H9 (cell line): ENCODE data around the gene OST4. TPM values are rescaled to one million over a fixed set of nuclear protein-coding genes. Genes with fewer than 3 reads are reported as not detected.

ENCODE experiments used
- DNase-seq: peaks from one replicate; pipeline ENCODE4 v3.0.0-alpha.2; 2017
- H2AFZ ChIP-seq: one replicate; pipeline ENCODE4 v1.6.1; 2013; ENCODE audit warnings: mild to moderate bottlenecking, low read length, control low read depth, moderate library complexity
- H2AK5ac ChIP-seq: 2 replicates; pipeline ENCODE4 v1.6.1; 2013; ENCODE audit warnings: low read length, control low read depth, mixed read lengths; ENCODE audit not compliant: insufficient read length
- H2BK120ac ChIP-seq: one replicate; pipeline ENCODE4 v1.6.1; 2013; ENCODE audit warnings: low read depth, mild to moderate bottlenecking, low read length, control low read depth, inconsistent platforms; ENCODE audit not compliant: poor library complexity, severe bottlenecking
- H2BK12ac ChIP-seq: 2 replicates; pipeline ENCODE4 v1.6.1; 2013; ENCODE audit warnings: low read length, control low read depth, mixed read lengths, low read depth; ENCODE audit not compliant: insufficient read length
- H2BK15ac ChIP-seq: 2 replicates; pipeline ENCODE4 v1.6.1; 2013; ENCODE audit warnings: low read depth, low read length, control low read depth
- H2BK20ac ChIP-seq: one replicate; pipeline ENCODE4 v1.6.1; 2013; ENCODE audit warnings: low read depth, mild to moderate bottlenecking, low read length, control low read depth, inconsistent platforms; ENCODE audit not compliant: poor library complexity, severe bottlenecking
- H2BK5ac ChIP-seq: 2 replicates; pipeline ENCODE4 v1.6.1; 2013; ENCODE audit warnings: low read length, control low read depth, mixed read lengths; ENCODE audit not compliant: insufficient read length
- H3K14ac ChIP-seq: 2 replicates; pipeline ENCODE4 v1.6.1; 2013; ENCODE audit warnings: low read length, control low read depth; ENCODE audit not compliant: insufficient read depth
- H3K18ac ChIP-seq: 2 replicates; pipeline ENCODE4 v1.6.1; 2013; ENCODE audit warnings: low read depth, mild to moderate bottlenecking, mixed read lengths, low read length, control low read depth; ENCODE audit not compliant: insufficient read length
- H3K23ac ChIP-seq: 2 replicates; pipeline ENCODE4 v1.6.1; 2013; ENCODE audit warnings: low read length, control low read depth, mixed read lengths, low read depth; ENCODE audit not compliant: insufficient read length
- H3K23me2 ChIP-seq: 2 replicates; pipeline ENCODE4 v1.6.1; 2013; ENCODE audit warnings: low read depth, mild to moderate bottlenecking, mixed read lengths, low read length, control low read depth; ENCODE audit not compliant: insufficient read length, poor library complexity, severe bottlenecking
- H3K27ac ChIP-seq: 2 replicates; pipeline ENCODE4 v1.5.1; 2013; ENCODE audit warnings: low read length, control low read depth, mixed read lengths, low read depth; ENCODE audit not compliant: insufficient read length
- H3K27me3 ChIP-seq: 2 replicates; pipeline ENCODE4 v1.6.1; 2013; ENCODE audit warnings: low read length, control low read depth, inconsistent platforms; ENCODE audit not compliant: insufficient read depth
- H3K4ac ChIP-seq: 2 replicates; pipeline ENCODE4 v1.6.1; 2013; ENCODE audit warnings: low read depth, mild to moderate bottlenecking, control low read depth, inconsistent platforms, low read length, moderate library complexity
- H3K4me1 ChIP-seq: 2 replicates; pipeline ENCODE4 v1.6.1; 2013; ENCODE audit warnings: low read length, control low read depth, inconsistent platforms; ENCODE audit not compliant: insufficient read depth
- H3K4me2 ChIP-seq: 2 replicates; pipeline ENCODE4 v1.6.1; 2013; ENCODE audit warnings: low read length, control low read depth, mixed read lengths; ENCODE audit not compliant: insufficient read length, insufficient read depth
- H3K56ac ChIP-seq: 2 replicates; pipeline ENCODE4 v1.6.1; 2013; ENCODE audit warnings: low read depth, mild to moderate bottlenecking, mixed read lengths, low read length, control low read depth; ENCODE audit not compliant: insufficient read length
- H3K79me1 ChIP-seq: 2 replicates; pipeline ENCODE4 v1.6.1; 2013; ENCODE audit warnings: low read depth, mild to moderate bottlenecking, moderate library complexity, low read length, control low read depth, inconsistent platforms; ENCODE audit not compliant: insufficient read depth, poor library complexity, severe bottlenecking
- H3K79me2 ChIP-seq: 2 replicates; pipeline ENCODE4 v1.6.1; 2013; ENCODE audit warnings: low read length, control low read depth, inconsistent platforms; ENCODE audit not compliant: insufficient read depth
- H3K9ac ChIP-seq: 2 replicates; pipeline ENCODE4 v1.6.1; 2013; ENCODE audit warnings: low read length, control low read depth, mixed read lengths; ENCODE audit not compliant: insufficient read length; ENCODE audit errors: extremely low read depth
- H3K9me3 ChIP-seq: one replicate; pipeline ENCODE4 v1.6.1; 2013; ENCODE audit warnings: low read depth, low read length, inconsistent platforms; ENCODE audit not compliant: control insufficient read depth
- H3T11ph ChIP-seq: one replicate; pipeline ENCODE4 v1.6.1; 2013; ENCODE audit warnings: mild to moderate bottlenecking, low read length, control low read depth, inconsistent platforms
- H4K20me1 ChIP-seq: one replicate; pipeline ENCODE4 v1.6.1; 2013; ENCODE audit not compliant: control insufficient read depth, insufficient read length, insufficient read depth
- H4K5ac ChIP-seq: 2 replicates; pipeline ENCODE4 v1.6.1; 2013; ENCODE audit warnings: low read depth, mild to moderate bottlenecking, mixed read lengths, low read length, control low read depth; ENCODE audit not compliant: insufficient read length
- H4K8ac ChIP-seq: replicated peaks from 2 replicates; pipeline ENCODE4 v1.6.1; 2013; ENCODE audit warnings: low read length, control low read depth, mixed read lengths, low read depth; ENCODE audit not compliant: insufficient read length
- H4K91ac ChIP-seq: 2 replicates; pipeline ENCODE4 v1.6.1; 2013; ENCODE audit warnings: low read depth, mild to moderate bottlenecking, moderate library complexity, mixed read lengths, low read length, control low read depth; ENCODE audit not compliant: insufficient read length
- H3K27ac Mint-ChIP-seq, 3 experiments: 2 replicates in 2 of 3; 3 replicates in 1 of 3; pipeline ENCODE4 v1.8.0; 2020 to 2021; ENCODE audit warnings: mixed read lengths in 3 of 3, mild to moderate bottlenecking in 1 of 3, moderate library complexity in 1 of 3
- H3K27me3 Mint-ChIP-seq: 2 replicates; pipeline ENCODE4 v1.8.0; 2021; ENCODE audit warnings: low read depth, mild to moderate bottlenecking, moderate library complexity, mixed read lengths
- H3K36me3 Mint-ChIP-seq, 3 experiments: 2 replicates in 2 of 3; 3 replicates in 1 of 3; pipeline ENCODE4 v1.8.0; 2020 to 2021; ENCODE audit warnings: low read depth in 3 of 3, mixed read lengths in 3 of 3; ENCODE audit not compliant: insufficient read depth in 1 of 3
- H3K4me1 Mint-ChIP-seq, 2 experiments: 2 replicates each; pipeline ENCODE4 v1.8.0; 2020; ENCODE audit warnings: mixed read lengths in 2 of 2
- H3K4me3 Mint-ChIP-seq, 2 experiments: 2 replicates in 1 of 2; 3 replicates in 1 of 2; pipeline ENCODE4 v1.8.0; 2020 to 2021; ENCODE audit warnings: mild to moderate bottlenecking in 2 of 2, mixed read lengths in 2 of 2, moderate library complexity in 1 of 2
- H3K9me3 Mint-ChIP-seq, 2 experiments: 2 replicates in 1 of 2; 3 replicates in 1 of 2; pipeline ENCODE4 v1.8.0; 2020; ENCODE audit warnings: mild to moderate bottlenecking in 2 of 2, mixed read lengths in 2 of 2, moderate library complexity in 1 of 2
- CTCF ChIP-seq: fragments of 200-600 bp; sonication (generic); conservative IDR thresholded peaks from 3 replicates; pipeline ENCODE4 v1.8.0; 2021; ENCODE audit warnings: antibody characterized with exemption, mild to moderate bottlenecking
- WGBS: extraction: QIAGEN DNeasy Blood & Tissue Kit; methylation state at CpG from one replicate; pipeline ENCODE4 v1.1.7; 2013; ENCODE audit warnings: missing lambda C conversion rate, low lambda C conversion rate, mixed read lengths; ENCODE audit not compliant: insufficient read length; ENCODE audit errors: extremely low coverage; 5-methylcytosine and 5-hydroxymethylcytosine counted together
- total RNA-seq: library from RNA; stranded (reverse); gene quantifications from 2 replicates; pipeline ENCODE4 v1.2.1, GENCODE V29; 2021

OST4 gene
- total RNA-seq, 1 experiment from 2014 or later: 215 TPM

- Mint-ChIP-seq H3K9me3 (no peaks in the 10 kb centered on the region; a peak in 1 of 5 replicates), H3K4me3 (no peak overlapping the region), H3K4me1 (peaks cover 8 to 10% of the 10 kb centered on the region in 2 experiments), H3K27me3 (no peaks in the 10 kb centered on the region), H3K36me3 (no peaks in the 10 kb centered on the region; a peak in 2 of 7 replicates), H3K27ac (peak overlapping the region in 1 of 3 experiments; percentile 91; a peak in 2 of 7 replicates)
- H3K4me1 ChIP-seq: no peaks in the 10 kb centered on the region
- no peak overlapping the region for H3K27ac ChIP-seq
- no peak overlapping the region for H4K8ac ChIP-seq
- no peaks in the 10 kb centered on the region for H3K27me3 ChIP-seq
- no peak overlapping the region for H3K9ac ChIP-seq
- H3K4ac ChIP-seq: no peak overlapping the region
- no peak overlapping the region for H2AFZ ChIP-seq
- no peaks in the 10 kb centered on the region for H3K79me2 ChIP-seq
- TF ChIP-seq CTCF: no peak
- no peak overlapping the region for H2BK120ac ChIP-seq
- no peak overlapping the region for H3K4me2 ChIP-seq
- no peak overlapping the region for H4K5ac ChIP-seq
- no peak overlapping the region for H3K23ac ChIP-seq
- no peaks in the 10 kb centered on the region for H3K79me1 ChIP-seq
- H3K23me2 ChIP-seq: no peaks in the 10 kb centered on the region
- no peak overlapping the region for H2BK12ac ChIP-seq
- H3T11ph ChIP-seq: no peak overlapping the region
- H2BK20ac ChIP-seq: no peak overlapping the region
- H3K18ac ChIP-seq: no peak overlapping the region
- H3K9me3 ChIP-seq: no peaks in the 10 kb centered on the region
- H2BK15ac ChIP-seq: no peak overlapping the region
- H2BK5ac ChIP-seq: no peak overlapping the region
- no peak overlapping the region for H4K91ac ChIP-seq
- peaks cover 3% of the 10 kb centered on the region for H4K20me1 ChIP-seq
- WGBS: no CpG with 5 or more reads among the region's 24 CpGs
- H2AK5ac ChIP-seq: no peak overlapping the region
- no peak overlapping the region for H3K14ac ChIP-seq
- no peak for DNase-seq
- H3K56ac ChIP-seq: no peak overlapping the region
These were observed 23.0 kb upstream of the OST4 start for GRCh38 chr2:27094353-27094984.
